HepG2 (cell line): ENCODE results near the gene NFS1. TPM values are rescaled to one million over a fixed set of nuclear protein-coding genes. Genes with fewer than 3 reads are reported as not detected.

ENCODE experiments used
- GTF2F1 ChIP-seq: fragments of 150-350 bp; IDR thresholded peaks from 2 replicates; pipeline ENCODE4 v1.6.1; 2014; ENCODE audit warnings: low read length
- HNRNPL ChIP-seq: fragments of 200-400 bp; formaldehyde crosslinking; IDR thresholded peaks from 2 replicates; pipeline ENCODE4 v1.6.1; 2017; ENCODE audit warnings: mild to moderate bottlenecking, low read depth, low read length
- NFE2L2 ChIP-seq: fragments of 150-350 bp; IDR thresholded peaks from 2 replicates; pipeline ENCODE4 v1.6.1; 2014; ENCODE audit warnings: low read length
- PATZ1 ChIP-seq: sonication (generic); formaldehyde crosslinking; IDR thresholded peaks from 2 replicates; pipeline ENCODE4 v1.4.0; 2020; ENCODE audit warnings: missing genetic modification reagents
- PRDM10 ChIP-seq: sonication (generic); formaldehyde crosslinking; IDR thresholded peaks from 2 replicates; pipeline ENCODE4 v1.4.0; 2020; ENCODE audit warnings: low read depth, missing genetic modification reagents
- PREB ChIP-seq: sonication (generic); formaldehyde crosslinking; IDR thresholded peaks from 2 replicates; pipeline ENCODE4 v1.4.0; 2020; ENCODE audit warnings: missing genetic modification reagents
- SNAPC5 ChIP-seq: sonication (generic); formaldehyde crosslinking; IDR thresholded peaks from 2 replicates; pipeline ENCODE4 v1.8.1; 2023; ENCODE audit warnings: mild to moderate bottlenecking, missing genetic modification reagents, borderline replicate concordance
- SRSF4 ChIP-seq: fragments of 200-400 bp; formaldehyde crosslinking; IDR thresholded peaks from one replicate; pipeline ENCODE4 v1.6.1; 2018; ENCODE audit warnings: mild to moderate bottlenecking, low read depth, low read length, moderate library complexity; ENCODE audit not compliant: poor library complexity, severe bottlenecking
- THRA ChIP-seq: sonication (generic); formaldehyde crosslinking; IDR thresholded peaks from 2 replicates; pipeline ENCODE4 v1.4.0; 2020; ENCODE audit warnings: missing genetic modification reagents, borderline replicate concordance
- ZBTB2 ChIP-seq: sonication (generic); formaldehyde crosslinking; IDR thresholded peaks from 2 replicates; pipeline ENCODE4 v1.8.0; 2022; ENCODE audit warnings: low read depth, missing genetic modification reagents
- ZMYM4 ChIP-seq: sonication (generic); formaldehyde crosslinking; IDR thresholded peaks from 2 replicates; pipeline ENCODE4 v1.8.1; 2023; ENCODE audit warnings: mild to moderate bottlenecking, missing genetic modification reagents
- ZNF605 ChIP-seq: sonication (generic); formaldehyde crosslinking; IDR thresholded peaks from 2 replicates; pipeline ENCODE4 v1.8.0; 2022; ENCODE audit warnings: mild to moderate bottlenecking, missing genetic modification reagents
- ZNF773 ChIP-seq: sonication (generic); formaldehyde crosslinking; IDR thresholded peaks from 2 replicates; pipeline ENCODE4 v1.4.0; 2020; ENCODE audit warnings: missing genetic modification reagents, borderline replicate concordance
- ZUFSP ChIP-seq: sonication (generic); formaldehyde crosslinking; IDR thresholded peaks from 2 replicates; pipeline ENCODE4 v1.9.0; 2021; ENCODE audit warnings: missing genetic modification reagents, mild to moderate bottlenecking, borderline replicate concordance
- polyA plus RNA-seq, 8 experiments: library from polyadenylated mRNA; depleted of rRNA in 3 of 8; stranded (reverse) in 7 of 8; unstranded in 1 of 8; fragments of >200 nt; fragmentation: Illumina TruSeq in 4 of 8; extraction: Trizol in 4 of 8; gene quantifications; 2 replicates each; pipeline versions ENCODE4 v1.2.1 to v1.2.3, GENCODE V29; 2011 to 2016; ENCODE audit warnings: low read depth in 4 of 8, missing spikeins in 1 of 8, mixed read lengths in 1 of 8; ENCODE audit not compliant: insufficient read depth in 1 of 8
- total RNA-seq, 5 experiments: library from RNA; depleted of rRNA; stranded (reverse); fragments of >200 nt; fragmentation: Illumina TruSeq; extraction: Trizol; gene quantifications; 2 replicates each; pipeline ENCODE4 v1.2.3, GENCODE V29; 2016; ENCODE audit warnings: low read depth in 1 of 5

Gene NFS1
- total and polyA plus RNA-seq, 2 of the 13 experiments (the other 11 are each of a cell fraction or from before 2014, with no cell fraction given) = 65.9 to 88.1 TPM

- TF ChIP-seq PREB (CRISPR knock-in tag) (no peak), GTF2F1 (no peak), THRA (no peak), PRDM10 (CRISPR knock-in tag) (no peak), ZBTB2 (CRISPR knock-in tag) (no peak), SRSF4 (no peak), PATZ1 (CRISPR knock-in tag) (no peak), ZUFSP (no peak), SNAPC5 (CRISPR knock-in tag) (0 out of 2 replicates have a peak, but pooled peaks have one; percentile 54), HNRNPL (no peak), NFE2L2 (no peak), ZMYM4 (no peak), ZNF773 (CRISPR knock-in tag) (0 out of 2 replicates have a peak, but pooled peaks have one; percentile 24), ZNF605 (CRISPR knock-in tag) (no peak; the same call in 1 of the 2 replicates)
Observed at GRCh38 chr20:35698298-35699126, 640 bp downstream of the NFS1 start (continued).
